COLO668 (cell line): ENCODE measurements around the gene YPEL5.

ENCODE experiments used
- DNase-seq: peaks from one replicate; lab custom pipeline; 2025; ENCODE audit not compliant: unreplicated experiment; lab: John Stamatoyannopoulos, UW

YPEL5 gene

GRCh38 chr2:30201990-30202389 lies 55.2 kb downstream of the YPEL5 start:
- DNase-seq = no peak

GRCh38 chr2:30203156-30203555 lies 56.3 kb downstream of the YPEL5 start:
- no peak for DNase-seq

- DNase-seq = no peak
Observed at GRCh38 chr2:30204281-30204680, 57.5 kb downstream of the YPEL5 start.

DNA sequence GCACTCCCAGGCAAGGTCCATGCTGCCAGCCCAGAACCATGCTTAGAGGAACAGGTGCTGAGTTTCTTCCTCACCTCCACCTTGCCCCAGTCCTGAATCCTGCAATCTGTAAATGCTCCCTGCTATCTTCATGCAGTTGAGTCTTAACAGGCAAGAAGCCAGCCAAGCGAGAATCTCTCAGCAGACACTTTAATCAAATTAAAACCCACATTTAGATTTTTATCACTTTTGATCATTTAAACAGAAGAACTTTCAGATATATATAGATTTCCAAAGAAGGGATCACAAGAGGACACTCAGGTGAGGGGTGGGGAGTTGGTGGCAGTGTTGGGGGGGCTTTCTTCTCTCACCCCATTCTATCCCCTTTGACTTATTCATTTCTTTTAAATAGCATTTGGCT lies 58.6 kb downstream of the YPEL5 start:
- no peak for DNase-seq

DNA sequence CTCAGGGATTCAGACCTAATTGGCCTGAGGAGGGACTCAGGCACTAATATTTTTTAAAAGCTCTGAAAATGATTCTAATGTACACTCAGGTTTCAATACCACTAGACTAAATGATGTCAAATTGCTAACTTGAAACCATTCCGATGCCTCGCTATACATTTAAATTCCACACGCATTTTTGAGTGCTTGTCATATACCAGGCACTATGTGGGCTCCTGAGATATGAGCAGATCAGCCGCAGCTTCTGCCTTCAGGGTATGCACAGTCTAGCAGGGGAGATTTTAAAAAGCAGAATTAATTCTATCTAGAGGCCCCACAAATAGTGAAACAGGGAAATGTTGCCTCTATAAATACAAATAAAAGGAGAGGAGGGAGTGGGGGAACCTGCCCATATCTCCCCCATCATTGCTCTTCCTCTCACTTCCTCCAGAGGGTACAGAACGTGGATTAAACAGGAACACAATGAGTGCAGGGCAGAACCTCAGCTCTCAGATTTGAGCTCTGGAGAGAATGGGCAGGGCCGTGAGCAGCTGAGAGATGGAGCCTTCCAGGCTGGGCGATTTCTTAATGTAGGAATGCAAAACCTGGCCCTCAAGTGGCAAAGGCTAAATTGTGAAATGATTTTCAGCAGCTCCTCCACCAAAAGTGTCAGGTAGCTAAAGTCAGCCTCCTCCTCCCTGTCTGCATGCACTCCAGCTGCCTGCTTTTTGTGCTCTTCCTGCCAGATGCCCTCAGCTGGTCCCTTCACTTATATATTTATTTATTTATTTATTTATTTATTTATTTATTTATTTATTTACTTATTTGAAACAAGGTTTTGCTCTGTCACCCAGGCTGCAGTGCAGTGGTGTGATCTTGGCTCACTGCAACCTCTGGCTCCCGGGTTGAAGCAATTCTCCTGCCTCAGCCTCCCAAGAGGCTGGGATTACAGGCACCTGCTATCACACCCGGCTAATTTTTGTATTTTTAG lies 59.9 kb downstream of the YPEL5 start:
- no peak for DNase-seq

GRCh38 chr2:30208453-30208852 lies 61.6 kb downstream of the YPEL5 start:
- DNase-seq = peak; percentile 40

DNA sequence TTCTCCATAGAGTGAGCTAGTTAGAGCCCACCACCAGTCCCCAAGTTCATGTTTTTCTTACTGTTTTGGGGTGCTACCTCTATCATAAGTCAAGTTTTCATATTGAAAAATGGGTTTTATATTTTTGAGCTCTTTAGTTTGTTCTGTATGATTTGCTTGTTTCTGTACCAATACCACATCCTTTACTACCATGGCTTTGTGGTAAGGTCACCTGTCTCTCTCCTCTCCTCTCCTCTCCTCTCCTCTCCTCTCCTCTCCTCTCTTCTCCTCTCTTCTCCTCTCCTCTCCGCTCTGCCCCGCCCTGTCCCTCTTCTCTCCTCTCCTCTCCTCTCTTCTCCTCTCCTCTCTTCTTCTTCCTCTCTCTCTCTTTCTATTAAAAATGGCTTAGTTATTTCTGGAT lies 62.4 kb downstream of the YPEL5 start:
- no peak for DNase-seq
